HG03025 (cell line): ENCODE data around the gene TMEM38B.
"Not testable (repeated sequence)": the region's sequence is repeated elsewhere in the genome, so short reads cannot be mapped to it uniquely, and the experiment has no call there.

Experiments used
- ATAC-seq: cut with Tn5 transposase; IDR thresholded peaks from one replicate; pipeline ENCODE4 v1.9.1; 2021; ENCODE audit warnings: mild to moderate bottlenecking, moderate library complexity; ENCODE audit not compliant: unreplicated experiment, low FRiP score

Gene TMEM38B

GRCh38 chr9:105712773-105713172 lies 18.4 kb downstream of the TMEM38B start:
- ATAC-seq: no peak

- ATAC-seq: no peak
Observed at GRCh38 chr9:105713260-105714019, 19.1 kb downstream of the TMEM38B start.

GRCh38 chr9:105714020-105714331 lies 19.6 kb downstream of the TMEM38B start:
- no peak for ATAC-seq

- ATAC-seq: no peak
Observed at GRCh38 chr9:105716146-105716545, 21.8 kb downstream of the TMEM38B start.

- ATAC-seq: no peak
Observed at GRCh38 chr9:105722099-105722498, 27.8 kb downstream of the TMEM38B start.

- no peak for ATAC-seq
Observed at GRCh38 chr9:105725370-105725769, 31.0 kb downstream of the TMEM38B start.

- ATAC-seq: not testable (repeated sequence)
Observed at GRCh38 chr9:105728230-105728629, 33.9 kb downstream of the TMEM38B start.

- ATAC-seq: not testable (repeated sequence)
Observed at GRCh38 chr9:105731420-105731819, 37.1 kb downstream of the TMEM38B start.

- no peak for ATAC-seq
Observed at GRCh38 chr9:105735366-105735765, 41.0 kb downstream of the TMEM38B start.

- ATAC-seq: no peak
Observed at GRCh38 chr9:105737205-105737604, 42.9 kb downstream of the TMEM38B start.

- ATAC-seq: no peak
Observed at GRCh38 chr9:105742088-105742487, 47.7 kb downstream of the TMEM38B start.

GRCh38 chr9:105747325-105747724 lies 53.0 kb downstream of the TMEM38B start:
- not testable (repeated sequence) for ATAC-seq

- ATAC-seq: no peak
Observed at GRCh38 chr9:105751761-105752160, 57.4 kb downstream of the TMEM38B start.

- ATAC-seq: no peak
Observed at GRCh38 chr9:105757496-105758251, 63.3 kb downstream of the TMEM38B start.

GRCh38 chr9:105760053-105760452 lies 65.7 kb downstream of the TMEM38B start:
- no peak for ATAC-seq

GRCh38 chr9:105782561-105783494 lies 88.5 kb downstream of the TMEM38B start:
- not testable (repeated sequence) for ATAC-seq

- ATAC-seq: not testable (repeated sequence)
Observed at GRCh38 chr9:105783495-105783872, 89.1 kb downstream of the TMEM38B start.

GRCh38 chr9:105786796-105787195 lies 92.5 kb downstream of the TMEM38B start:
- not testable (repeated sequence) for ATAC-seq

GRCh38 chr9:105816202-105816744 lies 121.9 kb downstream of the TMEM38B start:
- no peak for ATAC-seq

GRCh38 chr9:105816981-105817380 lies 122.6 kb downstream of the TMEM38B start:
- no peak for ATAC-seq

GRCh38 chr9:105818903-105819302 lies 124.6 kb downstream of the TMEM38B start:
- ATAC-seq: no peak
